Hippocampal formation (tissue), 2 donors: Measurements from ENCODE around the gene ADAMTS14.
"Not testable (repeated sequence)": the region's sequence is repeated elsewhere in the genome, so short reads cannot be mapped to it uniquely, and the experiment has no call there.

Experiments
- DNase-seq, 2 donors: peaks; one replicate each; lab custom pipeline; 2025; lab: John Stamatoyannopoulos, UW

The ADAMTS14 gene, protein sequence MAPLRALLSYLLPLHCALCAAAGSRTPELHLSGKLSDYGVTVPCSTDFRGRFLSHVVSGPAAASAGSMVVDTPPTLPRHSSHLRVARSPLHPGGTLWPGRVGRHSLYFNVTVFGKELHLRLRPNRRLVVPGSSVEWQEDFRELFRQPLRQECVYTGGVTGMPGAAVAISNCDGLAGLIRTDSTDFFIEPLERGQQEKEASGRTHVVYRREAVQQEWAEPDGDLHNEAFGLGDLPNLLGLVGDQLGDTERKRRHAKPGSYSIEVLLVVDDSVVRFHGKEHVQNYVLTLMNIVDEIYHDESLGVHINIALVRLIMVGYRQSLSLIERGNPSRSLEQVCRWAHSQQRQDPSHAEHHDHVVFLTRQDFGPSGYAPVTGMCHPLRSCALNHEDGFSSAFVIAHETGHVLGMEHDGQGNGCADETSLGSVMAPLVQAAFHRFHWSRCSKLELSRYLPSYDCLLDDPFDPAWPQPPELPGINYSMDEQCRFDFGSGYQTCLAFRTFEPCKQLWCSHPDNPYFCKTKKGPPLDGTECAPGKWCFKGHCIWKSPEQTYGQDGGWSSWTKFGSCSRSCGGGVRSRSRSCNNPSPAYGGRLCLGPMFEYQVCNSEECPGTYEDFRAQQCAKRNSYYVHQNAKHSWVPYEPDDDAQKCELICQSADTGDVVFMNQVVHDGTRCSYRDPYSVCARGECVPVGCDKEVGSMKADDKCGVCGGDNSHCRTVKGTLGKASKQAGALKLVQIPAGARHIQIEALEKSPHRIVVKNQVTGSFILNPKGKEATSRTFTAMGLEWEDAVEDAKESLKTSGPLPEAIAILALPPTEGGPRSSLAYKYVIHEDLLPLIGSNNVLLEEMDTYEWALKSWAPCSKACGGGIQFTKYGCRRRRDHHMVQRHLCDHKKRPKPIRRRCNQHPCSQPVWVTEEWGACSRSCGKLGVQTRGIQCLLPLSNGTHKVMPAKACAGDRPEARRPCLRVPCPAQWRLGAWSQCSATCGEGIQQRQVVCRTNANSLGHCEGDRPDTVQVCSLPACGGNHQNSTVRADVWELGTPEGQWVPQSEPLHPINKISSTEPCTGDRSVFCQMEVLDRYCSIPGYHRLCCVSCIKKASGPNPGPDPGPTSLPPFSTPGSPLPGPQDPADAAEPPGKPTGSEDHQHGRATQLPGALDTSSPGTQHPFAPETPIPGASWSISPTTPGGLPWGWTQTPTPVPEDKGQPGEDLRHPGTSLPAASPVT

DNA sequence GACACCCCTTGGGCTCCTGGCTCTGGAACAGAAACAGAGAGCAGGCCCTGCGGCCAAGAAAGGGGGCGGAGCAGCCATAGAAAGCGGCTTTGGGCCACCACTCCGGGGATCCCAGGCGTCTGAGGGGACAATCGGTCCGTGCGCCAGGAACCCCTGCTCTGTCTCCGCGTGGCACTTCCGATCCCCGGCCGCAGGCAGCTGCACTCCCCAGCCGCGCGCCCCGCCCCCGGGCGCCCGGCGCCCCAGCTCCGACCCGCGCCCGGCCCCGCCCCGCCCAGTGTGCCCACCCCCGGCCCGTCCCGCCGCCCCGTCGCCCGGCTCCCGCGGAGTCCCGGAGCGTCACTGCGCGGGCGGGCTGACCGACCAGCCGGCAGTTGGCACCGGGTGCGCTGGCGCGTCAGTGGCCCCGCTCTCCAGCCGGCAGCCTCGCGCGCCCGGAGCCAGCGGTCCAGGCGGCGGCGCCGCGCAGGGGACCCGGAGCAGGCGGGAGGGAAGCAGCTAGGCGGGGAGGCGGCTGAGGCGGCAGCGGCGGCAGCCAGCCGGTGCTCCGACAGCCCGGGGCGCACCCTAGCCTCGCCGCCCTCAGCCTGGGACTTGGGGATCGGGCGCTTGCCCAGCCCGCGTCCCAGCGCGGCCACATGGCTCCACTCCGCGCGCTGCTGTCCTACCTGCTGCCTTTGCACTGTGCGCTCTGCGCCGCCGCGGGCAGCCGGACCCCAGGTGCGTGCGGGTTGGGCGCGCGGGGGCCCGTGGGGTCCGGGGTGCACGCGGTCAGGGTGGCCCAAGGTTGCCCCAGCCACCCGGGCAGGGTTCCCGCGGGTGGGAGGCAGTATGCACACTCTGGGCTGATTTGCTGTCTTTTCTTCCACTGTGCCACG, at the start of gene ADAMTS14:
Gene ADAMTS14, plus strand, starts transcription at position 342 of the 878 bp plus-strand sequence. Its CDS starts 297 bp downstream, at position 639.
- DNase-seq: peak; percentile 55 to 80

DNA sequence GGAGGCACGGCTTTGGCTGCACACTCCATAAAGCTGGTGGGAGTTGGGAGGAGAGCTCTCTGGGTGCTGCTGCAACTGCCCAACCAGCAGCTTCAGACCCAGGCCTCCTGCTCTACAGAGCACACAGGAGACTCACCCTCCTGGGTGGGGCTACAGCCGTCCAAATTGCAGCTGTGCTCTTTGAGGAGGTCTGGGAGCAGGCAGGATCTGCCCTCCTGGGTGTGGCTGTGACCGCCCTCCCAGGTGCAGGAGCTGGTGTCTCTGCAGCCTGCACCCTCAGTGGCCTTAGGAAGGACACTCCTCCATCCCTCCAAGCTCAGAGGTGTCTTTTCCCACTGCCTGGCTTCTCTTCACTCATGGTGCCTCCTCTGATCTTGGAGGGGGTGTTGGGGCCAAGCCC, 49.8 kb upstream of the ADAMTS14 start:
- no peak for DNase-seq

DNA sequence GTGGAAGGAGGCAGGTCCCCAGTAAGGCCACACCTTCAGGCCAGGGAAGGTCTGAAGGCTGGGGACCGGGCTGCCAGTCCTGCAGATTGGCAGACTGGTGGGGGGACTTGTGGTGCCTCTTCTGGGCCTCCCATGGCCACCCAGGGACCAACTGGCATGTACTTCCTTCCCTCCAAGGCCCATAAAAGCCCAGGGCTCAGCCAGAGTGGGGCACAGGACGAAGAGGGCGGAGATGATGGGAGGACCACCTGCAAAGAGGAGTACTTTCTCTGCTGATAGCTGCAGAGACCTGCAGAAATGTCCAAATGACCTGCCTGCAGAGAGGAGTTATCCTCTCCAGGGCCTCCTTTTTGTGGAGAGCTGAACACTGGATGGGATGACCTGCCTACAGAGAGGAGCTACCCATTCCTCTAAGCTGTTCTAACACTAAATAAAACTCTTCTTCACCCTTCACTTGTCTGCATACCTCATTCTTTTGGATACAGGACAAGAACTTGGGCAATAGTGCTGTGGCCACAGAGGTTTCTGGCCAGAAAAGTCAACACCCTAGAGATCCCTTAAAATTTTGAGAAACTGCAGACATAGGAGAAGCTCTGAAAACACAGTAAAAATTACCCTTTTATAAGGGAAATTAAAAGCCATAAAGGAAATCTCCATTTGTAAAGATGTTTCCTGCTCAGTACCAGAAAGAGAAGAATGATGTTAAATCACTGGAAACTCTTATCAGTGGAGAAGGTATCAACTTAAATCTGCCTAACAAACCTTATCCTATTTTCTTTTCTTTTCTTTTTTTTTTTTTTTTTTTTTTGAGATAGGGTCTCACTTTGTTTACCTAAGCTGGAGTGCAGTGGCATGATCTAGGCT, 49.1 kb upstream of the ADAMTS14 start:
- DNase-seq: no peak

DNA sequence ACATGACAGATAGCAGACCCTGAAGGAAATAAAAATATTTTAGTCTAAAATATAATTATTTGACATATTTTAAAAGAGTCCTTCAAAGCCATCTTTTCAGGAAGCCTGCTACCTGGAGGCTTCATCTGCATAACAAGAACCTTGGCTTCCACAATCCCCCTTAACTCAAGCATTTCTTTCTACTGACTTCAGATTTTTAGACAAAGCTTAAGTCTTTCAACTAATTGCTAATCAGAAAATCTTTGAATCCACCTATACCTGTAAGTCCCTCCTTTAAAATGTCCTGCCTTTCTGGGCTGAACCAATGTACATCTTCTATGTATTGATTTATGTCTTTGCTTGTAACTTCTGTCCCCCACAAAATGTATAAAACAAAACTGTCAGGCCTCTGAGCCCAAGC, 46.2 kb upstream of the ADAMTS14 start:
- no peak for DNase-seq

DNA sequence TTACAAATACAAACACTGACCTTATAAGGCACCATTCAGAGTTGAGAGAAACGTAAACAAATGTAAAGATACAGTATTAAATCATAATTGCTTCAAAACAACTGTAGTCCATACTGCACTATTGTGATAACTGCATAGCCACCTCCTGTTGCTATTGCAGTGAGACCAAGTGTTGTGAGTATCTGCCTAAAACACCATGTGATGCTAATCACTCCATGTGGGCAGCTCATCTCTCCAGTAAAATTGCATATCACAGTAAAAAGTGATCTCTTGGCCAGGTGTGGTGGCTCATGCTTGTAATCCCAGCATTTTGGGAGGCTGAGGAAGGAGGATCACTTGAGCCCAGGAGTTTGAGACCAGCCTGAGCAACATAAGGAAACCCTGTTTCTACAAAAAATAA, 43.0 kb upstream of the ADAMTS14 start:
- no peak for DNase-seq

DNA sequence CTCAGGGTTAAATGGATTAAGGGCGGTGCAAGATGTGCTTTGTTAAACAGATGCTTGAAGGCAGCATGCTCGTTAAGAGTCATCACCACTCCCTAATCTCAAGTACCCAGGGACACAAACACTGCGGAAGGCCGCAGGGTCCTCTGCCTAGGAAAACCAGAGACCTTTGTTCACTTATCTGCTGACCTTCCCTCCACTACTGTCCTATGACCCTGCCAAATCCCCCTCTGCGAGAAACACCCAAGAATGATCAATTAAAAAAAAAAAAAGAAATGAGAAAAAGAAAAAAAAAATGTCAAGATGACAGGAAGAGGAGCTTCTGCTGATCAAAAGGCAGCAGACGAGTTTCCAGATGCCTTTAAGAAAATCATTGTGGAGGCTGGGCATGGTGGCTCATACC, 40.6 kb upstream of the ADAMTS14 start:
- not testable (repeated sequence) for DNase-seq

DNA sequence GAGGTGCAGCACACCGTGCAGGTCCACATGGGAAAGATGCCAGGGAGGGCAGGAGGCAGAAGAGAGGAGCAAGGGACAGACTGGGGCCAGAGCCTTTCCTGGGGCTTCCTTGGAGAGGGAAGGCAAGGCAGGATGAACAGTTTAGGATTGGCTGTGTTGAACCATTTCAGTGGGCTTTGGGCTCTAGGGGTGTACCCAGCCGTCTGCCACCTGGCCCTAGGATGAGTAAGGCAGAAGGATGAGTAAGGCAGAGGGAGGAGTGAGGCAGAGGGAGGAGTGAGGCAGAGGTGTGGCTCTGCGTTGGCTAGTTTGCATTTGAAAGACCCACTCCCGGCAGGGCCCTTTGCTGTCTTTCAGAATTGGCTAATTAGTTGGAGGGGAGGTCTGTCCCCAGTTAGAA, 38.3 kb upstream of the ADAMTS14 start:
- no peak for DNase-seq

DNA sequence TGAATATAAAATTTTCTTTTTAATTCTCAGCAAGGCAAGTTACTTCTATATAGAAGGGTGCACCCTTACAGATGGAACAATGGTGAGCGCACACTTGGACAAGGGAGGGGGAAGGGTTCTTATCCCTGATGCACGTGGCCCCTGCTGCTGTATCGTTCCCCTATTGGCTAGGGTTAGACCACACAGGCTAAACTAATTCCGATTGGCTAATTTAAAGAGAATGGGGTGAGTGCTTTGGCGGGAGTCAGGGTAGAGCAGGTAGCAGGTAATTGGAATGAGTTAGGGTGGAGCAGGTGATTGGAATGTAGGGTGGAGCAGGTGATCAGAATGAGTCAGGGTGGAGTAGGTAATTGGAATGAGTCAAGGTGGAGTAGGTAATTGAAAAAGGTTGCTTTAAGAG, 37.8 kb upstream of the ADAMTS14 start:
- not testable (repeated sequence) for DNase-seq

DNA sequence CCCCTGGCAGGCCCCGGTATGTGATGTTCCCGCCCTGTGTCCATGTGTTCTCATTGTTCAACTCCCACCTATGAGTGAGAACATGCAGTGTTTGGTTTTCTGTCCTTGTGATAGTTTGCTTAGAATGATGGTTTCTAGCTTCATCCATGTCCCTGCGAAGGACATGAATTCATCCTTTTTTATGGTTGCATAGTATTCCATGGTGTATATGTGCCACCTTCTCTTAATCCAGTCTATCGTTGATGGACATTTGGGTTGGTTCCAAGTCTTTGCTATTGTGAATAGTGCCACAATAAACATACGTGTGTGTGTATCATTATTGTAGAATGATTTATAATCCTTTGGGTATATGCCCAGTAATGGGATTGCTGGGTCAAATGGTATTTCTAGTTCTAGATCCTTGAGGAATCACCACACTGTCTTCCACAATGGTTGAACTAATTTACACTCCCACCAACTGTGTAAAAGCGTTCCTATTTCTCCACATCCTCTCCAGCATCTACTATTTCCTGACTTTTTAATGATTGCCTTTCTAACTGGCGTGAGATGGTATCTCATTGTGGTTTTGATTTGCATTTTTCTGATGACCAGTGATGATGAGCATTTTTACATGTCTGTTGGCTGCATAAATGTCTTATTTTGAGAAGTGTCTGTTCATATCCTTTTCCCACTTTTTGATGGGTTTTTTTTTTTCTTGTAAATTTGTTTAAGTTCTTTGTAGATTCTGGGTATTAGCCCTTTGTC, 32.5 kb upstream of the ADAMTS14 start:
- DNase-seq: not testable (repeated sequence)

DNA sequence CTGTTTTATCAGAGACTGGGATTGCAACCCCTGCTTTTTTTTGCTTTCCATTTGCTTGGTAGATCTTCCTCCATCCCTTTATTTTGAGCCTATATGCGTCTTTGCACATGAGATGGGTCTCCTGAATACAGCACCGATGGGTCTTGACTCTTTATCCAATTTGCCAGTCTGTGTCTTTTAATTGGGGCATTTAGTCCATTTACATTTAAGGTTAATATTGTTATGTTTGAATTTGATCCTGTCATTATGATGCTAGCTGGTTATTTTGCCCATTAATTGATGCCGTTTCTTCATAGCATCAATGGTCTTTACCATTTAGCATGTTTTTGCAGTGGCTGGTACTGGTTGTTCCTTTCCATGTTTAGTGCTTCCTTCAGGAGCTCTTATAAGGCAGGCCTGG, 29.0 kb upstream of the ADAMTS14 start:
- DNase-seq: not testable (repeated sequence)

DNA sequence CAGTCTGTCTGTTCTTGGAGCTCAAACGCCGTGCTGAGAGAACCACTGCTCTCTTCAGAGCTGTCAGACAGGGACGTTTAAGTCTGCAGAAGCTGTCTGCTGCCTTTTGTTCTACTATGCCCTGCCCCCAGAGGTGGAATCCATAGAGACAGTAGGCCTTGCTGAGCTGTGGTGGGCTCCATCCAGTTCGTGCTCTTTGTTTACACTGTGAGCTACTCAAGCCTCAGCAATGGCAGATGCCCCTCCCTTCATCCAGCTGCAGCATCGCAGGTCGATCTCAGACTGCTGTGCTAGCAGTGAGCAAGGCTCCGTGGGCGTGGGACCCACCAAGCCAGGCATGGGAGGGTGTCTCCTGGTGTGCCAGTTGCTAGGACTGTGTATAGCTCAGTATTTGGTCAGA, 27.3 kb upstream of the ADAMTS14 start:
- DNase-seq: not testable (repeated sequence)

DNA sequence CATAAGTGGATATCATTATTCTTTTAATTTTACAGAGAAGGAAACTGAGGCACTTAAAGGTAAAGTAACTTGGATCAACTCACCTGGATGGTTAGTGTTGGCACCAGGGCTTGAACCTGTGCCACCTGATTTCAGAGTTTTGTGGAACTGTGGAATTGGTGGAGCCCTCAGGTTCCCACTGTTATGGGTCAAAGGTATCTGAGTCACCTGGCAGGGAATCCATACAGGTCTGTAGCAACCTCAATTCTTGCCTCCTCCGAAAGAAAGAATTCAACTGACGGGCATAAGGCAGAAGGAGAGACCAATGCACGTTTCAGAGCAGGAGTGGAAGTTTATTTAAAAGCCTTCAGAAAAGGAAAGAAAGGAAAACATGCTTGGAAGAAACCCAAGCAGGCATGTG, 25.2 kb upstream of the ADAMTS14 start:
- DNase-seq: no peak

DNA sequence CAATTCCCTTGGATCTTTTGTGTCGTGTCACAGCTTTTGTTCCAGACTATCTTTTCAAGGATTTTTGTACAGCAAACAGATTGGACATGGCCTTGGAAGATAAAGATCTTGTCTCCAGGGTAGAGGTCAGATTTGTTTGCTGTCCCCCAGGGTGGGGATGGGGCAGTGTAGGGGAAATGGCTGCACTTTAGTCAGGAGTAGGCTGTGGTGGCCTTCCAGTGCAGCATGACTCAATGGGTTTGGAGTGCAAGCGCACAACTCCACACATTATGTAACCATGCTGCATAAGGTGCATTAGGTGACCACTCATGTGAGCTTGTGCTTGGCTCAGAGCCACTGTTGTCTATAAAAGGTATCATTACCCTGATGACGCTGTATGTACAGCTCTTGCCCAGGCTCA, 23.9 kb upstream of the ADAMTS14 start:
- DNase-seq: no peak

DNA sequence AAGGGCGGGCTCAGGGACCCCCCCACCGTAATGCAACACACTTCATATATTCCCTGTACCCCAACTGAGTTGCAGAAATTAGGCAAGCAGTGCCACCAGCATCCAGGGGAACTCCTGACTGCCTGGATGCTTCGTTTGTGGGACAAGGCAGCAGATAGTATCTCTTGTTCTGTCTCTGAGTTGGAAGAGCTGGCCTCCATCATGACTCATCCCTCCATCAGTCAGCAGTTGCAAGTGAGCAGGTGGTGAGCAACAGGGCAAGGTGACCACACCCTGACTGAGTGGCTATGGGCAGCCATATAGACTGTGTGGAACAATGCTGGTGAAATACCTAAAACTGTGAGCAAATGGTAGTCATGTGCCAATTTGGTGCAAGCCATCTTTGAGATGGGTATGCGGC, 22.8 kb upstream of the ADAMTS14 start:
- no peak for DNase-seq

DNA sequence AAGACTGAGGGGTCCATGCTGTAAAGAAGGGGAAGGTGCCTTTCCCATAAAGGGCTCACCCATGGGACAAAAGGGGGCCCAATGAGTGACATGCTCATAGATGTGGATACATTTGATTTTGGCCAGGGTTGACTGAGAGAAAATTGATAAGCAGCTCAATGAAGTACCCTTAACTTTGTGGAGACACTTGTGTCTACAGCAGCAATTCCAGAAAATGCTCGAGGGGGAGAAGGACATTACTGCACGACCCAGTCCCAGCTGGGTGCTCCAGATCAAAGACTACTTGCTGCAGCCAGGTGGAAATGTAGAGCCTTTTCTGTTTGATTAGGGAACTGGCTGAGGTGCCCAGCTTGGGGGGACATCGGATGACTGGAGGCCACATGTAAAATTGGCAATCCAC, 22.2 kb upstream of the ADAMTS14 start:
- DNase-seq: no peak

DNA sequence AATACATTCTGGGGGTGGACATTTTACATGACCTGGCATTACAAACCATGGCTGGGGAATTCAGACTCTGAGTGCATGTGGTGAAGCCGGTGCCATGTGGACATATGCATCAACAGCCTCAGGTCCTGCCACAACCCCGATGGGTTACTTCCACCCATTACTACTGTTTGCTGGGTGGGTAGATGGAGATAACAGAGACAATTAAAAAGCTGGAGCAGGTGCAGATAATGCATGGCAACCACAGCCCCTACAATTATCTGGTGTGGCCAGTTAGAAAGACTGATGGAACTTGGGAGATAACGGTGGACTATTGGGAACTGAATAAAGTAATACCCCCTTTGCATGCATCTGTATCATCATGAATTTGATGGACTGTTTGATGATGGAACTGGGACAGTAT, 21.6 kb upstream of the ADAMTS14 start:
- no peak for DNase-seq

DNA sequence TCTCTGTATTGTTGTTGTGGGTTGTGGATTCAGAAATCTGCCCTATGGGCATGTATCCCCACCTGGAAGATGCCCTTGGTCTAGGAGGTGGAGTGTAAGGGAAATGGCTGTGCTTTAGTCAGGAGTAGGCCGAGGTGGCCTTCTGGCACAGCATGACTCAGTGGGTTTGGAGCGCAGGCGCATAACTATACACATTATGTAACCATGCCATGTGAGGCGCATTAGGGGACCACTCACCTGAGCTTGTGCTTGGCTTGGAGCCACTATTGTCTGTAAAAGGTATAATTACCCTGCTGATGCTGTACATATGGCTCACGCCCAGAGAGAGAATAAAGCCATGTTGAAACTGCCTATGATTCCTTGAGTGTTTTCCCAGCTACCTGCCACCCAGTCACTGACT, 20.6 kb upstream of the ADAMTS14 start:
- DNase-seq: no peak

DNA sequence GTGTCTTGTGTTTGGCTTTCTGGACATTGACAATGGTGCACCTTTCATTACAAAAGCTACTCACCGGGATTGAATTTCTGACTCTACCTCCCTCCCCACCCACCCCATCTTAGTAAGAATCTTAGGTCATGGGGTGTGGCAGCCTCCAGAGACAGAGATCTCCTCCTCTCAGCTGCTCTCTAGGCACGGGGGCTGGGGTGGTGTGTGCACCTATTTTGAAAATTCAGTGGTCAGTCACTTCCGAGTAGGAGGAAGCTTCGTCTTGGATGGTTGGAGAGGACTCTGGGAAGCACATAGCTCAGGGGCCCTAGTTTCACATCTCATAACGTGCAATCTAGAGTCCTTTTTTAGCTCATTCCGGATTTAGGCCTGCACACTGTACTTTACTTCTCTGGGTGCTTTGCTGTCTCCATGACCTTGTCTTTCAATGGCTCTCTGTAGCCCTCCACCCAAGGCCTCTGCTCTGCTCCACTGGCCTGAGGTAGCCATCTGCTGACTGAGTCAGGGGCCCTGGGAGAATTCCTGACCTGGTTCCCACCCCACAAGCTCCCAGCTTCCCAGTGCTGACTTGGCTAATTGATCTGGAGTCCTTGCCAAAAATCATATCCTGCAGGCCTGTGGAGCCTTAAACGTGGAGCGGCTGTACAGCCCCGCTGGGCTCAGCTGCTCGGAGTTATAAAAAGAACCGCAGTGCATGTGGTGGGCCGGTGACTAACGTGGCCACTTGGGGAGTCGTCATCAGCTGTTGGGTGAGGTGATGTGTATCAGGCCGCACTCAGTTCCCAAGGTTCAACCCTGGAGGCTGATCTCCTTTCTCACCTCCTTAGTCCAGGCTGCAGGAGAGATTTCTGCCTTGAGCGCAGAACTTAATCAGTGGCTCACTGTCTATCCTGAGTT, 19.3 kb upstream of the ADAMTS14 start:
- DNase-seq: no peak

DNA sequence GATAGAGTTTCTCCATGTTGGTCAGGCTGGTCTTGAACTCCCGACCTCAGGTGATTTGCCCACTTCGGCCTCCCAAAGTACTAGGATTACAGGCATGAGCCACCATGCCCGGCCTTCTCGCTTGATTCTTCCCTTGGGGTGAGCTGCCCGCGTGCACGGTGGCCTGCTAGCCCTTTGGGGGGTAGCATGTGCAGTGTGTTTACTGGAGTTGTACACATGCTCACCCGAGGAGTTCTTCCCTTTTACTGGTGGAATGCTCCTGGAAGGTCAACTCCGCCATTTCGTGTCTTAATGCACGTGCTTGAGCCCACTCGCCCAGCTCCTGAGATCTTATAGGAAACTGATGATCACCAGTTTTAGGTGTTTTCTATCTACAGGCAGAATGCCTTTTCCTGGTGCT, 17.0 kb upstream of the ADAMTS14 start:
- DNase-seq: no peak
